ENCODE measurements around the gene SELENOF.

DNA sequence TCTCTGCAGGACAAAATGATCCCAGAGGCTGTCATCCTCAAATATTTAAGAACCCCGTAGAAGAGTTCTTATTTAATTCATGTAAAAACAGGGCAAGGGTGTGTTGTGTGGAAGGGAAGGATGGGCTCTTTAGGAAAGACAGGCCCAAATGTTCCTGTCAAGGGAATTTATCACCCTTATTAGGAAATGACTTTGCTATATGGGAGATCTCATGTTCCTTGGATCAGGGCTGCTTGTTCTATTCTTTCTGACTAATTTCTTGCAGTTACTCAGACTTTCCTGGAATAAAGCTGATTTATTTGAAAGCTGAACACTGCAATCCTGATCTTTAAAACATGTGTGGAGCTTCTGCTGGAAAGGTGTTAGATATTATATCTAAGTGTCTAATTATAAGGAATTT lies 72.8 kb downstream of the SELENOF start:
- no peak for TF ChIP-seq KLF6 (CRISPR knock-in tag; IDR thresholded peaks at IDR 0.05)
- no peak for TF ChIP-seq CHD2 (IDR thresholded peaks at IDR 0.05; ENCODE audit: low read depth, low read length)
- no peak for TF ChIP-seq E2F1 (CRISPR knock-in tag; IDR thresholded peaks at IDR 0.05)
- TF ChIP-seq TBL1XR1 (IDR thresholded peaks at IDR 0.05; ENCODE audit: borderline replicate concordance, low read length, partially characterized antibody): no peak
- TF ChIP-seq, protein P1, sequence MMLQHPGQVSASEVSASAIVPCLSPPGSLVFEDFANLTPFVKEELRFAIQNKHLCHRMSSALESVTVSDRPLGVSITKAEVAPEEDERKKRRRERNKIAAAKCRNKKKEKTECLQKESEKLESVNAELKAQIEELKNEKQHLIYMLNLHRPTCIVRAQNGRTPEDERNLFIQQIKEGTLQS (CRISPR knock-in tag; IDR thresholded peaks at IDR 0.05): no peak
- TF ChIP-seq ZBTB8A (CRISPR knock-in tag; IDR thresholded peaks at IDR 0.05; ENCODE audit: borderline replicate concordance, low read depth): no peak
- TF ChIP-seq, protein P2, sequence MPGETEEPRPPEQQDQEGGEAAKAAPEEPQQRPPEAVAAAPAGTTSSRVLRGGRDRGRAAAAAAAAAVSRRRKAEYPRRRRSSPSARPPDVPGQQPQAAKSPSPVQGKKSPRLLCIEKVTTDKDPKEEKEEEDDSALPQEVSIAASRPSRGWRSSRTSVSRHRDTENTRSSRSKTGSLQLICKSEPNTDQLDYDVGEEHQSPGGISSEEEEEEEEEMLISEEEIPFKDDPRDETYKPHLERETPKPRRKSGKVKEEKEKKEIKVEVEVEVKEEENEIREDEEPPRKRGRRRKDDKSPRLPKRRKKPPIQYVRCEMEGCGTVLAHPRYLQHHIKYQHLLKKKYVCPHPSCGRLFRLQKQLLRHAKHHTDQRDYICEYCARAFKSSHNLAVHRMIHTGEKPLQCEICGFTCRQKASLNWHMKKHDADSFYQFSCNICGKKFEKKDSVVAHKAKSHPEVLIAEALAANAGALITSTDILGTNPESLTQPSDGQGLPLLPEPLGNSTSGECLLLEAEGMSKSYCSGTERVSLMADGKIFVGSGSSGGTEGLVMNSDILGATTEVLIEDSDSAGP (CRISPR knock-in tag; IDR thresholded peaks at IDR 0.05; ENCODE audit: borderline replicate concordance): no peak
- no peak for TF ChIP-seq REST (IDR thresholded peaks at IDR 0.05; ENCODE audit: borderline replicate concordance in 1 of 2, low read depth in 1 of 2, low read length in 2 of 2)
